HG03025 (cell line): ENCODE data around the gene ZNF414.

ENCODE experiments used
- ATAC-seq: cut with Tn5 transposase; IDR thresholded peaks from one replicate; pipeline ENCODE4 v1.9.1; 2021; ENCODE audit warnings: mild to moderate bottlenecking, moderate library complexity; ENCODE audit not compliant: unreplicated experiment, low FRiP score

ZNF414 gene

GRCh38 chr19:8468761-8469373 is 45.1 kb downstream of the ZNF414 start:
- no peak for ATAC-seq

- ATAC-seq, result no peak
Observed at GRCh38 chr19:8468124-8468523, 45.8 kb downstream of the ZNF414 start.

GRCh38 chr19:8466018-8466417 is 47.9 kb downstream of the ZNF414 start:
- ATAC-seq, result no peak

DNA sequence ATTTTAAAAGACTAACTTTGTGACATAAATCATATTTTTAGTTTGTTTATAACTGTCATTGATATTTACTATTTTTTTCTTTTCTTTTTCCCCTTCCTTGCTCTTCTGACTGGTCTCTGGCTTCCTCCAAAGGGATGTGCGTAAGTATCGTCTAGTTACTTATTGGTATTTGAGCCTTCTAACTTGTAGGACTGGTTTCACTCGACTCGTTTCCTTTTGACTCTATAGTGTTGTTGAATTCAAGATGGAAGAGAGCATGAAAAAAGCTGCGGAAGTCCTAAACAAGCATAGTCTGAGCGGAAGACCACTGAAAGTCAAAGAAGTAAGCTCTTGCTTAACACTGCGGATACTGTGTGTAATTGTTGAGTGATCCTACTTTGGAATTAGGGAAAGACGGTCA is 50.6 kb downstream of the ZNF414 start:
- ATAC-seq, result no peak

DNA sequence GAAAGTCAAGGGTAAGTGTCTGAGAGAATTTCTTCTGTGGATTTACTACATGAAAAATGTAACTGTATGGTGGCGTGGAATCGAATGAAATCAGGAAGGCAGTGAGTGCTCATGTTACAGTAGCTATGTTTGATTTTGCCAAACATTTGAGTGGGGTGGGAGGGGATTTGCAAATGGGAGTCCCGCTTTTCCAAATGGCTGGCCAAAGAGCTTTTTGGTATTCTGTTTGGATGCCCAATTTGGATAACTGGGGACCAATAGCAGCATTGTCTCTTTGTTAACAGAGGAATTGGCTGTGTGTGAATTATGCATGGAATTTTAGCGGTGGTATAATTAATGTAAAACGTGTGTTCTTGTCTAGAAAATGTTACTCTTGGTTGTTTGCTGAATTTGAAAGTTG is 51.4 kb downstream of the ZNF414 start:
- no peak for ATAC-seq

- ATAC-seq, result no peak
Observed at GRCh38 chr19:8461891-8462290, 52.1 kb downstream of the ZNF414 start.

DNA sequence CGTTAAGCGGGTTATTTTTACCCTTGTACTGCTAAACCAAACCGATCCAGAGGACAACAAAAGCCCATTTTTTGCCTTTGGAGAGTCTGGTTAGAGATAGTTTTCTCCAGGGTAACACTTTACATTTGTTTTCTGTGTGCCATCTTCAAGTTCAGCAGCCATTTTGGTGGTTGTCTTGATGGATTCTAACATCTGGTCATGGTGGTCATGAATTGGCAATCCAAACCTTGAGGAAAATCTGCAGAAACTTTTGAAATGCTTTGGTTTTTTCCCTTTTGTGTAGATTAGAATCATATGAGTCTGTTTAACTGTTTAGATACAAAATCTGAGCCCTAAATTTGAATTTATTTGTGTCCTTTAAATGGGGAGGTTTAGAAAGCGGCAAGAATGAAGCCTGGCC is 52.6 kb downstream of the ZNF414 start:
- ATAC-seq, result no peak

GRCh38 chr19:8460516-8461298 is 53.3 kb downstream of the ZNF414 start:
- ATAC-seq, result no peak
